GM19043 (cell line): ENCODE measurements around the gene ISOC2.
"Not testable (repeated sequence)": the region's sequence is repeated elsewhere in the genome, so short reads cannot be mapped to it uniquely, and the experiment has no call there.

Experiments used
- ATAC-seq: cut with Tn5 transposase; IDR thresholded peaks from one replicate; pipeline ENCODE4 v1.9.1; 2021; ENCODE audit warnings: low read depth; ENCODE audit not compliant: unreplicated experiment

The ISOC2 gene

GRCh38 chr19:55443824-55444480 lies 17.5 kb downstream of the ISOC2 start:
- no peak for ATAC-seq

GRCh38 chr19:55443045-55443823 lies 18.2 kb downstream of the ISOC2 start, which contains the start of gene SHISA7:
Gene SHISA7 (minus strand): TSS chr19:55443300. CDS start chr19:55442863, 437 bp downstream.
- no peak for ATAC-seq

GRCh38 chr19:55442372-55442961 lies 19.0 kb downstream of the ISOC2 start:
- no peak for ATAC-seq

- no peak for ATAC-seq
Measured at GRCh38 chr19:55441692-55442321, 19.6 kb downstream of the ISOC2 start.

- ATAC-seq: no peak
Measured at GRCh38 chr19:55441319-55441691, 20.1 kb downstream of the ISOC2 start.

GRCh38 chr19:55440411-55441105 lies 20.9 kb downstream of the ISOC2 start:
- no peak for ATAC-seq

GRCh38 chr19:55439052-55439451 lies 22.4 kb downstream of the ISOC2 start:
- ATAC-seq: no peak

GRCh38 chr19:55437410-55437809 lies 24.0 kb downstream of the ISOC2 start:
- ATAC-seq: no peak

- ATAC-seq: no peak
Measured at GRCh38 chr19:55436847-55437246, 24.6 kb downstream of the ISOC2 start.

- ATAC-seq: no peak
Measured at GRCh38 chr19:55435020-55435419, 26.4 kb downstream of the ISOC2 start.

GRCh38 chr19:55434356-55434919 lies 27.0 kb downstream of the ISOC2 start:
- ATAC-seq: no peak

- no peak for ATAC-seq
Measured at GRCh38 chr19:55433292-55433691, 28.1 kb downstream of the ISOC2 start.

- no peak for ATAC-seq
Measured at GRCh38 chr19:55432241-55432959, 29.0 kb downstream of the ISOC2 start.

- ATAC-seq: no peak
Measured at GRCh38 chr19:55431183-55431582, 30.3 kb downstream of the ISOC2 start.

GRCh38 chr19:55426042-55426441 lies 35.4 kb downstream of the ISOC2 start:
- ATAC-seq: no peak

- no peak for ATAC-seq
Measured at GRCh38 chr19:55424518-55424917, 36.9 kb downstream of the ISOC2 start.

GRCh38 chr19:55423225-55424005 lies 38.0 kb downstream of the ISOC2 start:
- no peak for ATAC-seq

- ATAC-seq: not testable (repeated sequence)
Measured at GRCh38 chr19:55421281-55421680, 40.2 kb downstream of the ISOC2 start.
